ENCODE measurements around the gene PTCSC3. TPM values are rescaled to one million over a fixed set of nuclear protein-coding genes. Genes with fewer than 3 reads are reported as not detected.

PTCSC3 gene
- total RNA-seq, 1 experiment from 2014 or later, result not detected

- Histone ChIP-seq H3K9me2 (replicated peaks; ENCODE audit: low read length) (no peaks in the 10 kb centered on the region), H3K79me2 (ENCODE audit: low read length) (no peaks in the 10 kb centered on the region), H3K4me3 (ENCODE audit: low read length) (no peak overlapping the region), H3K27me3 (ENCODE audit: low read length) (peaks cover 46% of the 10 kb centered on the region), H3K9ac (ENCODE audit: low read length) (no peak overlapping the region), H3K27ac (ENCODE audit: low read length) (no peak overlapping the region), H4K20me1 (ENCODE audit: low read length) (no peaks in the 10 kb centered on the region), H3K36me3 (ENCODE audit: low read depth, low read length) (no peaks in the 10 kb centered on the region), H3F3A (ENCODE audit: low read length, unreplicated experiment) (no peaks in the 10 kb centered on the region), H3K4me2 (ENCODE audit: low read length) (no peak overlapping the region), H2AFZ (ENCODE audit: low read length) (no peak overlapping the region), H3K4me1 (ENCODE audit: insufficient read depth, low read length) (no peaks in the 10 kb centered on the region), H3K9me3 (ENCODE audit: low read length) (no peaks in the 10 kb centered on the region)
- ATAC-seq, result no peak
- no TSS peak for BruUV-seq (replicated peaks)
- CTCF ChIA-PET, result no interaction called here
- intact Hi-C loops (cut with micrococcal nuclease), result no loop called here
- POLR2A ChIA-PET (ENCODE audit: unreplicated experiment), result no interaction called here
- TF ChIP-seq EZH2phosphoT487 (IDR thresholded peaks at IDR 0.05; ENCODE audit: borderline replicate concordance, low read length) (no peak), EZH2 (IDR thresholded peaks at IDR 0.05; ENCODE audit: low read length, unreplicated experiment) (no peak)
- TF ChIP-seq, protein P1, sequence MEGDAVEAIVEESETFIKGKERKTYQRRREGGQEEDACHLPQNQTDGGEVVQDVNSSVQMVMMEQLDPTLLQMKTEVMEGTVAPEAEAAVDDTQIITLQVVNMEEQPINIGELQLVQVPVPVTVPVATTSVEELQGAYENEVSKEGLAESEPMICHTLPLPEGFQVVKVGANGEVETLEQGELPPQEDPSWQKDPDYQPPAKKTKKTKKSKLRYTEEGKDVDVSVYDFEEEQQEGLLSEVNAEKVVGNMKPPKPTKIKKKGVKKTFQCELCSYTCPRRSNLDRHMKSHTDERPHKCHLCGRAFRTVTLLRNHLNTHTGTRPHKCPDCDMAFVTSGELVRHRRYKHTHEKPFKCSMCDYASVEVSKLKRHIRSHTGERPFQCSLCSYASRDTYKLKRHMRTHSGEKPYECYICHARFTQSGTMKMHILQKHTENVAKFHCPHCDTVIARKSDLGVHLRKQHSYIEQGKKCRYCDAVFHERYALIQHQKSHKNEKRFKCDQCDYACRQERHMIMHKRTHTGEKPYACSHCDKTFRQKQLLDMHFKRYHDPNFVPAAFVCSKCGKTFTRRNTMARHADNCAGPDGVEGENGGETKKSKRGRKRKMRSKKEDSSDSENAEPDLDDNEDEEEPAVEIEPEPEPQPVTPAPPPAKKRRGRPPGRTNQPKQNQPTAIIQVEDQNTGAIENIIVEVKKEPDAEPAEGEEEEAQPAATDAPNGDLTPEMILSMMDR (conservative IDR thresholded peaks at IDR 0.05; ENCODE audit: low read depth, low read length), result no peak
- DNase-seq, result no peak
These were observed 4.9 kb upstream of the PTCSC3 start for GRCh38 chr14:36181417-36181816.

DNA sequence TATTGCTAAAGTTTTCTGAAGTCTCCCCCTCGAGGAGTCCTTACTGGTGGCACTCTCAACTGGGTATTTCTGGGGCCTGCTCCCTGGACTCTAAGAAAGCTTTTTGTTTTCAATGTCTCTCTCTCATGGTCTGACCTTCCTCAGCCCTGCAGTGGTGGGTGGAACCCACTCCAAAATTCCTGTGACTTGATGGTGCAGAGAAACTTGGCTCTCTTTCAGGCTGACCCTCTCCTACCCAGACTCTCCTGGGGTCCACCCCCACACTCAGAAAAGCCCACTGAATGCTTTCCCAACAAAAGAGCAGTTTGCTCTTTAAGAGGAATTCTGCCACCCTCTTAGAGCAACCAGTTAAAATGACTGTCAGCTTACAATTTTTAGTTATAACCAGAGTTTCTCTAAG is 967 bp upstream of the PTCSC3 start:
- TF ChIP-seq EZH2 (IDR thresholded peaks at IDR 0.05; ENCODE audit: low read length, unreplicated experiment) (no peak), EZH2phosphoT487 (IDR thresholded peaks at IDR 0.05; ENCODE audit: borderline replicate concordance, low read length) (no peak)
- TF ChIP-seq, protein P1 (conservative IDR thresholded peaks at IDR 0.05; ENCODE audit: low read depth, low read length), result no peak
- DNase-seq (no peak), ATAC-seq (no peak)
- no peak overlapping the region for H3K9ac ChIP-seq (ENCODE audit: low read length)
- H3K79me2 ChIP-seq (ENCODE audit: low read length), result no peaks in the 10 kb centered on the region
- peaks cover 85% of the 10 kb centered on the region for H3K27me3 ChIP-seq (ENCODE audit: low read length)
- BruUV-seq (replicated peaks), result no TSS peak
- no peak overlapping the region for H3K27ac ChIP-seq (ENCODE audit: low read length)
- no peaks in the 10 kb centered on the region for H3K9me3 ChIP-seq (ENCODE audit: low read length)
- CTCF ChIA-PET, result no interaction called here
- H3K36me3 ChIP-seq (ENCODE audit: low read depth, low read length), result no peaks in the 10 kb centered on the region
- intact Hi-C loops (cut with micrococcal nuclease), result no loop called here
- no peaks in the 10 kb centered on the region for H3K9me2 ChIP-seq (replicated peaks; ENCODE audit: low read length)
- H4K20me1 ChIP-seq (ENCODE audit: low read length), result no peaks in the 10 kb centered on the region
- POLR2A ChIA-PET (ENCODE audit: unreplicated experiment), result no interaction called here
- no peaks in the 10 kb centered on the region for H3K4me1 ChIP-seq (ENCODE audit: insufficient read depth, low read length)
- no peak overlapping the region for H2AFZ ChIP-seq (ENCODE audit: low read length)
- H3F3A ChIP-seq (ENCODE audit: low read length, unreplicated experiment), result no peaks in the 10 kb centered on the region
- no peak overlapping the region for H3K4me3 ChIP-seq (ENCODE audit: low read length)
- H3K4me2 ChIP-seq (ENCODE audit: low read length), result no peak overlapping the region

- H3K4me3 ChIP-seq (ENCODE audit: low read length), result no peak overlapping the region
- CTCF ChIA-PET, result no interaction called here
- no peak for ATAC-seq
These were observed 1.6 kb downstream of the PTCSC3 start for GRCh38 chr14:36174767-36175424.

More at GRCh38 chr14:36174767-36175424, 1.6 kb downstream of the PTCSC3 start:
- Histone ChIP-seq H3K36me3 (ENCODE audit: low read depth, low read length) (no peaks in the 10 kb centered on the region), H2AFZ (ENCODE audit: low read length) (no peak overlapping the region), H3K79me2 (ENCODE audit: low read length) (no peaks in the 10 kb centered on the region), H3K4me2 (ENCODE audit: low read length) (no peak overlapping the region), H3K27me3 (ENCODE audit: low read length) (peaks cover 87% of the 10 kb centered on the region), H4K20me1 (ENCODE audit: low read length) (no peaks in the 10 kb centered on the region), H3K27ac (ENCODE audit: low read length) (no peak overlapping the region), H3K9ac (ENCODE audit: low read length) (no peak overlapping the region), H3K9me3 (ENCODE audit: low read length) (no peaks in the 10 kb centered on the region), H3K9me2 (replicated peaks; ENCODE audit: low read length) (no peaks in the 10 kb centered on the region), H3K4me1 (ENCODE audit: insufficient read depth, low read length) (no peaks in the 10 kb centered on the region), H3F3A (ENCODE audit: low read length, unreplicated experiment) (no peaks in the 10 kb centered on the region)
- POLR2A ChIA-PET (ENCODE audit: unreplicated experiment), result no interaction called here
- BruUV-seq (replicated peaks), result no TSS peak
- intact Hi-C loops (cut with micrococcal nuclease), result no loop called here
- no peak for DNase-seq
- TF ChIP-seq EZH2 (IDR thresholded peaks at IDR 0.05; ENCODE audit: low read length, unreplicated experiment), result no peak
- TF ChIP-seq EZH2phosphoT487 (IDR thresholded peaks at IDR 0.05; ENCODE audit: borderline replicate concordance, low read length), result no peak
- TF ChIP-seq, protein P1 (conservative IDR thresholded peaks at IDR 0.05; ENCODE audit: low read depth, low read length), result no peak
